ENCODE measurements around the gene DNAJC7. TPM values are rescaled to one million over a fixed set of nuclear protein-coding genes. Genes with fewer than 3 reads are reported as not detected.
A peak's percentile ranks its signal among the peaks of the same experiment; 100 is the strongest.

Gene DNAJC7
- total and polyA plus RNA-seq, 9 of the 15 experiments (the other 6 are each of a cell fraction or from before 2014, with no cell fraction given), result 85.8 to 262 (median 157) TPM

DNA sequence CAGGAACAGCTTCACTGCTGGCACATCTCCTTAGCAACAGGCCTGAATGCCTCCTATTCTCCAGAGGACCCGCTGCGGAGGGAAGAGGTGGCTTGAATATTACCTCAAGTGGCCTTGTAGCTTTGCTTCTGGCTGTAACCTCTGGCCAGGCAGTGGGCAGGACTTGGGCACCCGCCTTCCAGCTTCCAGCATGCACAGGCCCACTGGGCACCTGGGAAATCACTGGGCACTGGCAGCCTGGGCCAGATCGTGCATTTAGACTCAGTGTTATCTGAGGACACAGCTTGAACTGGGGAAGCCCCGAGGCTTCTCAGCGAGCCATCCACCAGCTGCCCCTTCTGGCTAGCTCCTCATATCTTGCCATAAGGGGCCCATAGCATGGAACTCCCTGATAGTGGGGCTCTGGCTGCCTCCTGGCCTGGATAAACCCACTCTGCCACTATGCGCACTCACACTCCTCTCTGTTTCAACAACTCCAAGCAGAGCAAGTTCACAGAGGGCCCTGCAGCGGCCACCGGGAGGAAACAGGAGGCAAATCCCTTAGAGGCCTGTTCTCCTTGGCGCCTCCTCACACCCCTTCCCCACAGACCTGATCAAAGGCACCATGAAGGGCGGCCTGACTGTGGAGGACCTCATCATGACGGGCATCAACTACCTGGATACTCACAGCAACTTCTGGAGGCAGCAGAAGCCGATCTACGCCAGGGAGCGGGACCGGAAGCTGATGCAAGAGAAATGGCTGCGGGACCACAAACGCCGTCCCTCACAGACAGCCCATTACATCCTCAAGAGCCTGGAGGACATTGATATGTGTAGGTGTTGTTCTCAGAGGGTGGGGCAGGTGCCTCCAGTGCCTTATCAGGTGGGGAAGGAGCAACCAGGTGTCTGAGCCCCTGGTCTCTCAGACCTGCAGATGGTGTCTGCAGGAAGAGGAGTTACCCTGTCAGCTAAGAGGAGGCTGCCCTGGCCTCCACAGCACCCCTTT, 79.0 kb downstream of the DNAJC7 start (continued):
- TF ChIP-seq, protein P1, sequence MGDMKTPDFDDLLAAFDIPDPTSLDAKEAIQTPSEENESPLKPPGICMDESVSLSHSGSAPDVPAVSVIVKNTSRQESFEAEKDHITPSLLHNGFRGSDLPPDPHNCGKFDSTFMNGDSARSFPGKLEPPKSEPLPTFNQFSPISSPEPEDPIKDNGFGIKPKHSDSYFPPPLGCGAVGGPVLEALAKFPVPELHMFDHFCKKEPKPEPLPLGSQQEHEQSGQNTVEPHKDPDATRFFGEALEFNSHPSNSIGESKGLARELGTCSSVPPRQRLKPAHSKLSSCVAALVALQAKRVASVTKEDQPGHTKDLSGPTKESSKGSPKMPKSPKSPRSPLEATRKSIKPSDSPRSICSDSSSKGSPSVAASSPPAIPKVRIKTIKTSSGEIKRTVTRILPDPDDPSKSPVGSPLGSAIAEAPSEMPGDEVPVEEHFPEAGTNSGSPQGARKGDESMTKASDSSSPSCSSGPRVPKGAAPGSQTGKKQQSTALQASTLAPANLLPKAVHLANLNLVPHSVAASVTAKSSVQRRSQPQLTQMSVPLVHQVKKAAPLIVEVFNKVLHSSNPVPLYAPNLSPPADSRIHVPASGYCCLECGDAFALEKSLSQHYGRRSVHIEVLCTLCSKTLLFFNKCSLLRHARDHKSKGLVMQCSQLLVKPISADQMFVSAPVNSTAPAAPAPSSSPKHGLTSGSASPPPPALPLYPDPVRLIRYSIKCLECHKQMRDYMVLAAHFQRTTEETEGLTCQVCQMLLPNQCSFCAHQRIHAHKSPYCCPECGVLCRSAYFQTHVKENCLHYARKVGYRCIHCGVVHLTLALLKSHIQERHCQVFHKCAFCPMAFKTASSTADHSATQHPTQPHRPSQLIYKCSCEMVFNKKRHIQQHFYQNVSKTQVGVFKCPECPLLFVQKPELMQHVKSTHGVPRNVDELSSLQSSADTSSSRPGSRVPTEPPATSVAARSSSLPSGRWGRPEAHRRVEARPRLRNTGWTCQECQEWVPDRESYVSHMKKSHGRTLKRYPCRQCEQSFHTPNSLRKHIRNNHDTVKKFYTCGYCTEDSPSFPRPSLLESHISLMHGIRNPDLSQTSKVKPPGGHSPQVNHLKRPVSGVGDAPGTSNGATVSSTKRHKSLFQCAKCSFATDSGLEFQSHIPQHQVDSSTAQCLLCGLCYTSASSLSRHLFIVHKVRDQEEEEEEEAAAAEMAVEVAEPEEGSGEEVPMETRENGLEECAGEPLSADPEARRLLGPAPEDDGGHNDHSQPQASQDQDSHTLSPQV (IDR thresholded peaks at IDR 0.05), result peak; percentile 75
- TF ChIP-seq ZFX (CRISPR knock-in tag; IDR thresholded peaks at IDR 0.05) (peak; percentile 31; the same call in 1 of the 2 replicates), MTA2 (IDR thresholded peaks at IDR 0.05; ENCODE audit: low read depth) (peak; percentile 65), PML (IDR thresholded peaks at IDR 0.05; ENCODE audit: low read length) (peak; percentile 52; the same call in 1 of the 2 replicates), OTX1 (CRISPR knock-in tag; IDR thresholded peaks at IDR 0.05) (no peak), TSC22D4 (tag; IDR thresholded peaks at IDR 0.05) (no peak), SMARCB1 (IDR thresholded peaks at IDR 0.05; ENCODE audit: insufficient read length, low read depth) (no peak), GABPB1 (CRISPR knock-in tag; IDR thresholded peaks at IDR 0.05) (peak; percentile 64), CBFA2T2 (conservative IDR thresholded peaks at IDR 0.05) (peak; percentile 93), EP300 (IDR thresholded peaks at IDR 0.05; ENCODE audit: low read length) (peak; percentile 34; the same call in 1 of the 2 replicates), TAL1 (IDR thresholded peaks at IDR 0.05) (peak; percentile 81; the same call in 1 of the 2 replicates), ARHGAP35 (IDR thresholded peaks at IDR 0.05; ENCODE audit: partially characterized antibody) (no peak)
- TF ChIP-seq, protein P2, sequence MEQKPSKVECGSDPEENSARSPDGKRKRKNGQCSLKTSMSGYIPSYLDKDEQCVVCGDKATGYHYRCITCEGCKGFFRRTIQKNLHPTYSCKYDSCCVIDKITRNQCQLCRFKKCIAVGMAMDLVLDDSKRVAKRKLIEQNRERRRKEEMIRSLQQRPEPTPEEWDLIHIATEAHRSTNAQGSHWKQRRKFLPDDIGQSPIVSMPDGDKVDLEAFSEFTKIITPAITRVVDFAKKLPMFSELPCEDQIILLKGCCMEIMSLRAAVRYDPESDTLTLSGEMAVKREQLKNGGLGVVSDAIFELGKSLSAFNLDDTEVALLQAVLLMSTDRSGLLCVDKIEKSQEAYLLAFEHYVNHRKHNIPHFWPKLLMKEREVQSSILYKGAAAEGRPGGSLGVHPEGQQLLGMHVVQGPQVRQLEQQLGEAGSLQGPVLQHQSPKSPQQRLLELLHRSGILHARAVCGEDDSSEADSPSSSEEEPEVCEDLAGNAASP (IDR thresholded peaks at IDR 0.05), result peak; percentile 44
